ENCODE measurements around the gene RNFT1. TPM values are rescaled to one million over a fixed set of nuclear protein-coding genes. Genes with fewer than 3 reads are reported as not detected.
"Not testable (repeated sequence)": the region's sequence is repeated elsewhere in the genome, so short reads cannot be mapped to it uniquely, and the experiment has no call there.

The RNFT1 gene
- 15.8 and 20.5 TPM in 2 replicates for total RNA-seq (ENCODE audit: low replicate concordance)

- peak within 1 kb of the TSS; percentile 79 for H3K4me2 ChIP-seq
- peak within 1 kb of the TSS; percentile 87 for H3K4me3 Mint-ChIP-seq
- peak; percentile 49 for TF ChIP-seq EZH2 (IDR thresholded peaks at IDR 0.05)
- peak; percentile 30 for TF ChIP-seq EZH2phosphoT487 (IDR thresholded peaks at IDR 0.05)
- no peak for TF ChIP-seq CTCF (IDR thresholded peaks at IDR 0.05)
- H4K20me1 ChIP-seq (ENCODE audit: low read depth), result no peaks in the 10 kb centered on the region
- DNase-seq (ENCODE audit: low spot score), result peak; percentile 96
- H3K27ac Mint-ChIP-seq, result peak within 1 kb of the TSS; percentile 80
- no peaks in the 10 kb centered on the region for H3K9me3 ChIP-seq (ENCODE audit: low read depth)
- H3K36me3 Mint-ChIP-seq, result peaks cover 2% of the 10 kb centered on the region
- H3K4me3 ChIP-seq, result peak within 1 kb of the TSS; percentile 81
- H3K36me3 ChIP-seq, result no peaks in the 10 kb centered on the region
- peaks cover 17% of the 10 kb centered on the region for H3F3A ChIP-seq (ENCODE audit: low read depth)
- H2AFZ ChIP-seq (replicated peaks), result peak within 1 kb of the TSS; percentile 96
- H3K4me1 ChIP-seq, result peaks cover 4% of the 10 kb centered on the region
- H3K9me3 Mint-ChIP-seq, result no peaks in the 10 kb centered on the region
- no peaks in the 10 kb centered on the region for H3K79me2 ChIP-seq (ENCODE audit: low read depth)
- H3K27ac ChIP-seq, result no peak within 1 kb of the TSS
- peaks cover 28% of the 10 kb centered on the region for H3K27me3 ChIP-seq
- H3K27me3 Mint-ChIP-seq (ENCODE audit: insufficient read depth, low read depth), result peaks cover 3% of the 10 kb centered on the region
- H3K9ac ChIP-seq, result peak within 1 kb of the TSS; percentile 36
- peaks cover 18% of the 10 kb centered on the region for H3K4me1 Mint-ChIP-seq
Measured at GRCh38 chr17:59964482-59965328, at the start of gene RNFT1. Gene RNFT1 (minus strand): TSS chr17:59964740. CDS start chr17:59964663, 77 bp downstream.

- H3K9ac ChIP-seq; H3K27ac ChIP-seq; H4K20me1 ChIP-seq (ENCODE audit: low read depth); H3K4me1 ChIP-seq; H3K9me3 ChIP-seq (ENCODE audit: low read depth); H3K4me3 Mint-ChIP-seq; H3K36me3 Mint-ChIP-seq; H3K4me3 ChIP-seq; DNase-seq (ENCODE audit: low spot score); H3K27me3 ChIP-seq; H3K36me3 ChIP-seq; H3K9me3 Mint-ChIP-seq; H3K4me1 Mint-ChIP-seq; H3K27me3 Mint-ChIP-seq (ENCODE audit: insufficient read depth, low read depth); H3K27ac Mint-ChIP-seq; H3K4me2 ChIP-seq; H3K79me2 ChIP-seq (ENCODE audit: low read depth); H3F3A ChIP-seq (ENCODE audit: low read depth); H2AFZ ChIP-seq (replicated peaks): not testable (repeated sequence)
Measured at GRCh38 chr17:60009326-60009725, 44.8 kb upstream of the RNFT1 start.

- not testable (repeated sequence) for H3F3A ChIP-seq (ENCODE audit: low read depth)
Measured at GRCh38 chr17:60008377-60008776, 43.8 kb upstream of the RNFT1 start.

GRCh38 chr17:60006160-60006559 is 41.6 kb upstream of the RNFT1 start:
- Histone ChIP-seq H3K4me1 (peaks cover 10% of the 10 kb centered on the region), H3K27ac (no peak overlapping the region), H2AFZ (replicated peaks) (no peak overlapping the region), H3K27me3 (no peaks in the 10 kb centered on the region), H3F3A (ENCODE audit: low read depth) (no peaks in the 10 kb centered on the region), H3K9ac (no peak overlapping the region), H3K4me2 (no peak overlapping the region), H3K36me3 (no peaks in the 10 kb centered on the region), H4K20me1 (ENCODE audit: low read depth) (no peaks in the 10 kb centered on the region), H3K79me2 (ENCODE audit: low read depth) (no peaks in the 10 kb centered on the region), H3K9me3 (ENCODE audit: low read depth) (no peaks in the 10 kb centered on the region), H3K4me3 (no peak overlapping the region)
- peaks cover 3% of the 10 kb centered on the region for H3K27me3 Mint-ChIP-seq (ENCODE audit: insufficient read depth, low read depth)
- TF ChIP-seq EZH2 (IDR thresholded peaks at IDR 0.05) (no peak), EZH2phosphoT487 (IDR thresholded peaks at IDR 0.05) (no peak), CTCF (IDR thresholded peaks at IDR 0.05) (no peak)
- peak overlapping the region; percentile 76 for H3K27ac Mint-ChIP-seq
- H3K4me1 Mint-ChIP-seq, result peaks cover 5% of the 10 kb centered on the region
- H3K36me3 Mint-ChIP-seq, result no peaks in the 10 kb centered on the region
- H3K9me3 Mint-ChIP-seq, result no peaks in the 10 kb centered on the region
- DNase-seq (ENCODE audit: low spot score), result no peak
- H3K4me3 Mint-ChIP-seq, result no peak overlapping the region

More at GRCh38 chr17:60008377-60008776, 43.8 kb upstream of the RNFT1 start:
- H3K79me2 ChIP-seq (ENCODE audit: low read depth); H3K4me1 Mint-ChIP-seq; H3K4me1 ChIP-seq; H3K9me3 Mint-ChIP-seq; H3K9ac ChIP-seq; H4K20me1 ChIP-seq (ENCODE audit: low read depth); H3K36me3 ChIP-seq; H3K36me3 Mint-ChIP-seq; H3K27me3 ChIP-seq; H3K4me3 ChIP-seq; H3K4me2 ChIP-seq; H3K27ac Mint-ChIP-seq; H3K9me3 ChIP-seq (ENCODE audit: low read depth); DNase-seq (ENCODE audit: low spot score); H3K4me3 Mint-ChIP-seq; H3K27me3 Mint-ChIP-seq (ENCODE audit: insufficient read depth, low read depth); H2AFZ ChIP-seq (replicated peaks); H3K27ac ChIP-seq: not testable (repeated sequence)

GRCh38 chr17:60004561-60004960 is 40.0 kb upstream of the RNFT1 start:
- H3K4me2 ChIP-seq; DNase-seq (ENCODE audit: low spot score); H3K79me2 ChIP-seq (ENCODE audit: low read depth); H3K4me3 Mint-ChIP-seq; H3K27ac Mint-ChIP-seq; H4K20me1 ChIP-seq (ENCODE audit: low read depth); H3K4me1 ChIP-seq; H3K4me3 ChIP-seq; H2AFZ ChIP-seq (replicated peaks); H3K36me3 ChIP-seq; H3K9me3 ChIP-seq (ENCODE audit: low read depth); H3F3A ChIP-seq (ENCODE audit: low read depth); H3K9me3 Mint-ChIP-seq; H3K27me3 Mint-ChIP-seq (ENCODE audit: insufficient read depth, low read depth); H3K27ac ChIP-seq; H3K27me3 ChIP-seq; H3K4me1 Mint-ChIP-seq; H3K36me3 Mint-ChIP-seq; H3K9ac ChIP-seq: not testable (repeated sequence)

- H3K27me3 ChIP-seq; H3K4me2 ChIP-seq; H3K4me3 Mint-ChIP-seq; H3K27me3 Mint-ChIP-seq (ENCODE audit: insufficient read depth, low read depth); H3K4me1 Mint-ChIP-seq; H3K9me3 Mint-ChIP-seq; H3K36me3 Mint-ChIP-seq; DNase-seq (ENCODE audit: low spot score); H3K36me3 ChIP-seq; H3K27ac Mint-ChIP-seq; H3K4me3 ChIP-seq; H3K4me1 ChIP-seq; H3K79me2 ChIP-seq (ENCODE audit: low read depth); H3F3A ChIP-seq (ENCODE audit: low read depth); H2AFZ ChIP-seq (replicated peaks); H3K27ac ChIP-seq; H4K20me1 ChIP-seq (ENCODE audit: low read depth); H3K9ac ChIP-seq; H3K9me3 ChIP-seq (ENCODE audit: low read depth): not testable (repeated sequence)
Measured at GRCh38 chr17:60002405-60002804, 37.9 kb upstream of the RNFT1 start.

Measured in neural progenitor cell (in vitro differentiated cells).